ENCODE results near the gene MGARP. TPM values are rescaled to one million over a fixed set of nuclear protein-coding genes. Genes with fewer than 3 reads are reported as not detected.

The MGARP gene
- total and polyA plus RNA-seq, 9 of the 15 experiments (the other 6 are each of a cell fraction or from before 2014, with no cell fraction given), result 0.11 to 0.45 (median 0.23) TPM; not detected in 4

- peak; percentile 18 for TF ChIP-seq TFAP4 (CRISPR knock-in tag; IDR thresholded peaks at IDR 0.05; ENCODE audit: borderline replicate concordance)
- no peak for TF ChIP-seq ZBTB12 (CRISPR knock-in tag; IDR thresholded peaks at IDR 0.05)
- TF ChIP-seq PCBP2 (IDR thresholded peaks at IDR 0.05; ENCODE audit: low read depth, low read length, poor library complexity, severe bottlenecking), result no peak
- no peak for TF ChIP-seq PBX2 (CRISPR knock-in tag; IDR thresholded peaks at IDR 0.05; ENCODE audit: low read depth)
- TF ChIP-seq PBX2 (tag; conservative IDR thresholded peaks at IDR 0.05; ENCODE audit: low read depth), result no peak
- no peak for TF ChIP-seq GATAD2B (IDR thresholded peaks at IDR 0.05; ENCODE audit: borderline replicate concordance)
- TF ChIP-seq ZNF699 (CRISPR knock-in tag; IDR thresholded peaks at IDR 0.05; ENCODE audit: insufficient replicate concordance), result no peak
- TF ChIP-seq POLR3A (IDR thresholded peaks at IDR 0.05; ENCODE audit: borderline replicate concordance, extremely low read depth, insufficient read depth, insufficient read length), result no peak
- TF ChIP-seq SNAPC5 (CRISPR knock-in tag; IDR thresholded peaks at IDR 0.05), result no peak
- TF ChIP-seq NFYB (IDR thresholded peaks at IDR 0.05; ENCODE audit: extremely low read depth, insufficient read length), result no peak
- no peak for TF ChIP-seq CHD4 (IDR thresholded peaks at IDR 0.05; ENCODE audit: insufficient read depth, insufficient replicate concordance, low read depth, low read length, poor library complexity, severe bottlenecking)
- TF ChIP-seq POLR3G (IDR thresholded peaks at IDR 0.05; ENCODE audit: extremely low read depth, insufficient read length, insufficient replicate concordance), result no peak
- TF ChIP-seq CCNT2 (IDR thresholded peaks at IDR 0.05; ENCODE audit: borderline replicate concordance, extremely low read depth, insufficient read length, low read depth, low read length), result peak; percentile 42
- TF ChIP-seq RCOR1 (IDR thresholded peaks at IDR 0.05; ENCODE audit: borderline replicate concordance in 1 of 2, low read depth in 2 of 2, low read length in 2 of 2), result 0 out of 4 replicates have a peak, but pooled peaks of 1 of the 2 experiments have one; percentile 4
- TF ChIP-seq E2F3 (CRISPR knock-in tag; IDR thresholded peaks at IDR 0.05), result no peak
- no peak for TF ChIP-seq FOXA3 (CRISPR knock-in tag; conservative IDR thresholded peaks at IDR 0.05 in 1 of 2, IDR thresholded peaks at IDR 0.05 in 1 of 2)
- no peak for TF ChIP-seq ZC3H4 (CRISPR knock-in tag; IDR thresholded peaks at IDR 0.05; ENCODE audit: borderline replicate concordance)
- no peak for TF ChIP-seq ZNF354B (CRISPR knock-in tag; IDR thresholded peaks at IDR 0.05)
- TF ChIP-seq RBFOX2 (IDR thresholded peaks at IDR 0.05; ENCODE audit: low read depth, low read length), result peak; percentile 73
Measured at GRCh38 chr4:139301821-139302611, 22.0 kb upstream of the MGARP start, which contains the start of gene NDUFC1 (continued).

Data from K562 (cell line).